ENCODE results near the gene HSD17B1. TPM values are rescaled to one million over a fixed set of nuclear protein-coding genes. Genes with fewer than 3 reads are reported as not detected.

HSD17B1 gene
- total and polyA plus RNA-seq, 9 donors: 1.9 to 3.2 (median 2.6) TPM

Other genes with a start within 250 kb of the HSD17B1 start
- 44.7 TPM for gene STAT3, start 164.5 kb upstream of the HSD17B1 start, total RNA-seq
- 10 to 100 TPM; 42.6 to 56.9 (median 48.1) TPM for gene STAT3, start 164.5 kb upstream of the HSD17B1 start, polyA plus RNA-seq (ENCODE audit: insufficient read depth in 1 of 8, insufficient read length in 8 of 8, low replicate concordance in 1 of 8)
- gene CAVIN1, start 129.7 kb upstream of the HSD17B1 start, total RNA-seq: 206 TPM
- gene CAVIN1, start 129.7 kb upstream of the HSD17B1 start, polyA plus RNA-seq (ENCODE audit: insufficient read depth in 1 of 8, insufficient read length in 8 of 8, low replicate concordance in 1 of 8): 100 to 1,000 TPM; 249 to 334 (median 299) TPM
- 18.5 TPM for gene ATP6V0A1, start 94.0 kb upstream of the HSD17B1 start, total RNA-seq
- gene ATP6V0A1, start 94.0 kb upstream of the HSD17B1 start, polyA plus RNA-seq (ENCODE audit: insufficient read depth in 1 of 8, insufficient read length in 8 of 8, low replicate concordance in 1 of 8): 10 to 100 TPM; 16.7 to 36.4 (median 23.8) TPM
- gene NAGLU, start 16.7 kb upstream of the HSD17B1 start, total RNA-seq: 17.1 TPM
- 10 to 100 TPM; 15.4 to 24.1 (median 20.8) TPM for gene NAGLU, start 16.7 kb upstream of the HSD17B1 start, polyA plus RNA-seq (ENCODE audit: insufficient read depth in 1 of 8, insufficient read length in 8 of 8, low replicate concordance in 1 of 8)
- 13.0 TPM for gene COASY, start 9.2 kb downstream of the HSD17B1 start, total RNA-seq
- 10 to 100 TPM; 25.5 to 33.5 (median 28.7) TPM for gene COASY, start 9.2 kb downstream of the HSD17B1 start, polyA plus RNA-seq (ENCODE audit: insufficient read depth in 1 of 8, insufficient read length in 8 of 8, low replicate concordance in 1 of 8)
- 16.6 TPM for gene MLX, start 14.2 kb downstream of the HSD17B1 start, total RNA-seq
- 10 to 100 TPM; 31.5 to 39.6 (median 35.5) TPM for gene MLX, start 14.2 kb downstream of the HSD17B1 start, polyA plus RNA-seq (ENCODE audit: insufficient read depth in 1 of 8, insufficient read length in 8 of 8, low replicate concordance in 1 of 8)
- 5.4 TPM for gene PSMC3IP, start 24.8 kb downstream of the HSD17B1 start, total RNA-seq
- gene PSMC3IP, start 24.8 kb downstream of the HSD17B1 start, polyA plus RNA-seq (ENCODE audit: insufficient read depth in 1 of 8, insufficient read length in 8 of 8, low replicate concordance in 1 of 8): 10 to 100 TPM; 10.5 to 13.5 (median 11.9) TPM
- 39.1 TPM for gene RETREG3, start 56.5 kb downstream of the HSD17B1 start, total RNA-seq
- gene RETREG3, start 56.5 kb downstream of the HSD17B1 start, polyA plus RNA-seq (ENCODE audit: insufficient read depth in 1 of 8, insufficient read length in 8 of 8, low replicate concordance in 1 of 8): 10 to 100 TPM; 27.6 to 36.1 (median 30.7) TPM
- gene TUBG1, start 56.8 kb downstream of the HSD17B1 start, total RNA-seq: 22.2 TPM
- gene TUBG1, start 56.8 kb downstream of the HSD17B1 start, polyA plus RNA-seq (ENCODE audit: insufficient read depth in 1 of 8, insufficient read length in 8 of 8, low replicate concordance in 1 of 8): 10 to 100 TPM; 30.7 to 43.5 (median 38.2) TPM
- 8.7 TPM for gene TUBG2, start 106.4 kb downstream of the HSD17B1 start, total RNA-seq
- 10 to 100 TPM in 7 of 8 donors, 1 to 10 TPM in 1; 10.0 to 19.2 (median 14.1) TPM for gene TUBG2, start 106.4 kb downstream of the HSD17B1 start, polyA plus RNA-seq (ENCODE audit: insufficient read depth in 1 of 8, insufficient read length in 8 of 8, low replicate concordance in 1 of 8)
- 44.1 TPM for gene PLEKHH3, start 124.1 kb downstream of the HSD17B1 start, total RNA-seq
- 10 to 100 TPM; 27.2 to 57.5 (median 40.6) TPM for gene PLEKHH3, start 124.1 kb downstream of the HSD17B1 start, polyA plus RNA-seq (ENCODE audit: insufficient read depth in 1 of 8, insufficient read length in 8 of 8, low replicate concordance in 1 of 8)
- 1.0 TPM for gene CCR10, start 128.9 kb downstream of the HSD17B1 start, total RNA-seq
- gene CCR10, start 128.9 kb downstream of the HSD17B1 start, polyA plus RNA-seq (ENCODE audit: insufficient read depth in 1 of 8, insufficient read length in 8 of 8, low replicate concordance in 1 of 8): 1 to 10 TPM; 1.2 to 2.9 (median 1.5) TPM
- 8.1 TPM for gene CNTNAP1, start 129.6 kb downstream of the HSD17B1 start, total RNA-seq
- 10 to 100 TPM in 6 of 8 donors, 1 to 10 TPM in 2; 9.0 to 15.7 (median 13.1) TPM for gene CNTNAP1, start 129.6 kb downstream of the HSD17B1 start, polyA plus RNA-seq (ENCODE audit: insufficient read depth in 1 of 8, insufficient read length in 8 of 8, low replicate concordance in 1 of 8)
- gene EZH1, start 192.1 kb downstream of the HSD17B1 start, total RNA-seq: 20.4 TPM
- gene EZH1, start 192.1 kb downstream of the HSD17B1 start, polyA plus RNA-seq (ENCODE audit: insufficient read depth in 1 of 8, insufficient read length in 8 of 8, low replicate concordance in 1 of 8): 10 to 100 TPM; 15.6 to 21.8 (median 18.0) TPM
- 35.9 TPM for gene RAMP2, start 208.3 kb downstream of the HSD17B1 start, total RNA-seq
- gene RAMP2, start 208.3 kb downstream of the HSD17B1 start, polyA plus RNA-seq (ENCODE audit: insufficient read depth in 1 of 8, insufficient read length in 8 of 8, low replicate concordance in 1 of 8): 10 to 100 TPM; 56.8 to 87.2 (median 73.2) TPM
- 41.0 TPM for gene VPS25, start 220.5 kb downstream of the HSD17B1 start, total RNA-seq
- 10 to 100 TPM; 28.7 to 40.0 (median 32.6) TPM for gene VPS25, start 220.5 kb downstream of the HSD17B1 start, polyA plus RNA-seq (ENCODE audit: insufficient read depth in 1 of 8, insufficient read length in 8 of 8, low replicate concordance in 1 of 8)
- gene WNK4, start 227.7 kb downstream of the HSD17B1 start, total RNA-seq: 0.09 TPM
- 1 to 10 TPM in 3 of 8 donors, under 1 TPM in 5; 0.20 to 1.2 (median 0.67) TPM for gene WNK4, start 227.7 kb downstream of the HSD17B1 start, polyA plus RNA-seq (ENCODE audit: insufficient read depth in 1 of 8, insufficient read length in 8 of 8, low replicate concordance in 1 of 8)
- gene COA3, start 245.8 kb downstream of the HSD17B1 start, total RNA-seq: 84.1 TPM
- gene COA3, start 245.8 kb downstream of the HSD17B1 start, polyA plus RNA-seq (ENCODE audit: insufficient read depth in 1 of 8, insufficient read length in 8 of 8, low replicate concordance in 1 of 8): 10 to 100 TPM; 53.6 to 63.9 (median 59.5) TPM
- gene CNTD1, start 245.9 kb downstream of the HSD17B1 start, total RNA-seq: 0.04 TPM
- gene CNTD1, start 245.9 kb downstream of the HSD17B1 start, polyA plus RNA-seq (ENCODE audit: insufficient read depth in 1 of 8, insufficient read length in 8 of 8, low replicate concordance in 1 of 8): 1 to 10 TPM in 3 of 8 donors, under 1 TPM in 5; 0.37 to 1.6 (median 0.81) TPM

Data from muscle of leg (tissue), 9 donors.